Measurements from ENCODE around the gene PUM2.

The PUM2 gene

GRCh38 chr2:20391951-20392699 lies 41.5 kb upstream of the PUM2 start:
- H3K4me3 ChIP-seq (ENCODE audit: insufficient read length, low read depth), result no peak overlapping the region
- H3K4me1 ChIP-seq (ENCODE audit: insufficient read depth, insufficient read length), result peaks cover 3% of the 10 kb centered on the region
- H3K9me3 ChIP-seq (ENCODE audit: insufficient read depth, low read length), result no peaks in the 10 kb centered on the region
- no peak for DNase-seq (ENCODE audit: low read depth, low spot score)
- H3K36me3 ChIP-seq (ENCODE audit: insufficient read depth, insufficient read length, low read length), result no peaks in the 10 kb centered on the region
- TF ChIP-seq YY1 (IDR thresholded peaks at IDR 0.05; ENCODE audit: insufficient read depth, insufficient read length) (no peak), ZNF274 (IDR thresholded peaks at IDR 0.05; ENCODE audit: low read depth, low read length) (no peak), SUZ12 (IDR thresholded peaks at IDR 0.05; ENCODE audit: extremely low read depth, insufficient read depth, insufficient read length) (no peak)
- H3K27me3 ChIP-seq (ENCODE audit: insufficient read depth, insufficient read length), result no peaks in the 10 kb centered on the region
- no peak overlapping the region for H3K9ac ChIP-seq (ENCODE audit: insufficient read length, low read depth)

GRCh38 chr2:20390524-20391123 lies 40.0 kb upstream of the PUM2 start:
- no peak overlapping the region for H3K4me3 ChIP-seq (ENCODE audit: insufficient read length, low read depth)
- DNase-seq (ENCODE audit: low read depth, low spot score), result no peak
- H3K27me3 ChIP-seq (ENCODE audit: insufficient read depth, insufficient read length), result no peaks in the 10 kb centered on the region
- no peaks in the 10 kb centered on the region for H3K9me3 ChIP-seq (ENCODE audit: insufficient read depth, low read length)
- H3K36me3 ChIP-seq (ENCODE audit: insufficient read depth, insufficient read length, low read length), result no peaks in the 10 kb centered on the region
- peaks cover 3% of the 10 kb centered on the region for H3K4me1 ChIP-seq (ENCODE audit: insufficient read depth, insufficient read length)
- H3K9ac ChIP-seq (ENCODE audit: insufficient read length, low read depth), result no peak overlapping the region
- TF ChIP-seq SUZ12 (IDR thresholded peaks at IDR 0.05; ENCODE audit: extremely low read depth, insufficient read depth, insufficient read length) (no peak), ZNF274 (IDR thresholded peaks at IDR 0.05; ENCODE audit: low read depth, low read length) (no peak), YY1 (IDR thresholded peaks at IDR 0.05; ENCODE audit: insufficient read depth, insufficient read length) (no peak)

GRCh38 chr2:20384953-20385352 lies 34.3 kb upstream of the PUM2 start:
- peaks cover 3% of the 10 kb centered on the region for H3K4me1 ChIP-seq (ENCODE audit: insufficient read depth, insufficient read length)
- TF ChIP-seq ZNF274 (IDR thresholded peaks at IDR 0.05; ENCODE audit: low read depth, low read length) (no peak), YY1 (IDR thresholded peaks at IDR 0.05; ENCODE audit: insufficient read depth, insufficient read length) (no peak), SUZ12 (IDR thresholded peaks at IDR 0.05; ENCODE audit: extremely low read depth, insufficient read depth, insufficient read length) (no peak)
- H3K4me3 ChIP-seq (ENCODE audit: insufficient read length, low read depth), result no peak overlapping the region

GRCh38 chr2:20382965-20383810 lies 32.5 kb upstream of the PUM2 start:
- Histone ChIP-seq H3K9ac (ENCODE audit: insufficient read length, low read depth) (no peak overlapping the region), H3K27me3 (ENCODE audit: insufficient read depth, insufficient read length) (no peaks in the 10 kb centered on the region), H3K36me3 (ENCODE audit: insufficient read depth, insufficient read length, low read length) (no peaks in the 10 kb centered on the region), H3K4me3 (ENCODE audit: insufficient read length, low read depth) (no peak overlapping the region), H3K4me1 (ENCODE audit: insufficient read depth, insufficient read length) (peaks cover 3% of the 10 kb centered on the region), H3K9me3 (ENCODE audit: insufficient read depth, low read length) (no peaks in the 10 kb centered on the region)
- DNase-seq (ENCODE audit: low read depth, low spot score), result no peak
- no peak for TF ChIP-seq SUZ12 (IDR thresholded peaks at IDR 0.05; ENCODE audit: extremely low read depth, insufficient read depth, insufficient read length)
- no peak for TF ChIP-seq ZNF274 (IDR thresholded peaks at IDR 0.05; ENCODE audit: low read depth, low read length)
- no peak for TF ChIP-seq YY1 (IDR thresholded peaks at IDR 0.05; ENCODE audit: insufficient read depth, insufficient read length)

More at GRCh38 chr2:20384953-20385352, 34.3 kb upstream of the PUM2 start:
- Histone ChIP-seq H3K9ac (ENCODE audit: insufficient read length, low read depth) (no peak overlapping the region), H3K9me3 (ENCODE audit: insufficient read depth, low read length) (no peaks in the 10 kb centered on the region), H3K36me3 (ENCODE audit: insufficient read depth, insufficient read length, low read length) (no peaks in the 10 kb centered on the region), H3K27me3 (ENCODE audit: insufficient read depth, insufficient read length) (no peaks in the 10 kb centered on the region)
- DNase-seq (ENCODE audit: low read depth, low spot score), result no peak

- Histone ChIP-seq H3K9ac (ENCODE audit: insufficient read length, low read depth) (no peak overlapping the region), H3K36me3 (ENCODE audit: insufficient read depth, insufficient read length, low read length) (no peaks in the 10 kb centered on the region), H3K4me1 (ENCODE audit: insufficient read depth, insufficient read length) (peaks cover 3% of the 10 kb centered on the region), H3K9me3 (ENCODE audit: insufficient read depth, low read length) (no peaks in the 10 kb centered on the region), H3K27me3 (ENCODE audit: insufficient read depth, insufficient read length) (no peaks in the 10 kb centered on the region), H3K4me3 (ENCODE audit: insufficient read length, low read depth) (no peak overlapping the region)
- TF ChIP-seq YY1 (IDR thresholded peaks at IDR 0.05; ENCODE audit: insufficient read depth, insufficient read length) (no peak), SUZ12 (IDR thresholded peaks at IDR 0.05; ENCODE audit: extremely low read depth, insufficient read depth, insufficient read length) (no peak)
- DNase-seq (ENCODE audit: low read depth, low spot score), result peak; percentile 89
Observed at GRCh38 chr2:20381457-20381856, 30.8 kb upstream of the PUM2 start.

GRCh38 chr2:20378891-20379519 lies 28.4 kb upstream of the PUM2 start:
- peak; percentile 23 for DNase-seq (ENCODE audit: low read depth, low spot score)
- peaks cover 3% of the 10 kb centered on the region for H3K4me1 ChIP-seq (ENCODE audit: insufficient read depth, insufficient read length)
- no peaks in the 10 kb centered on the region for H3K27me3 ChIP-seq (ENCODE audit: insufficient read depth, insufficient read length)
- H3K4me3 ChIP-seq (ENCODE audit: insufficient read length, low read depth), result no peak overlapping the region
- H3K9me3 ChIP-seq (ENCODE audit: insufficient read depth, low read length), result no peaks in the 10 kb centered on the region
- no peaks in the 10 kb centered on the region for H3K36me3 ChIP-seq (ENCODE audit: insufficient read depth, insufficient read length, low read length)
- no peak for TF ChIP-seq SUZ12 (IDR thresholded peaks at IDR 0.05; ENCODE audit: extremely low read depth, insufficient read depth, insufficient read length)
- no peak for TF ChIP-seq YY1 (IDR thresholded peaks at IDR 0.05; ENCODE audit: insufficient read depth, insufficient read length)
- TF ChIP-seq ZNF274 (IDR thresholded peaks at IDR 0.05; ENCODE audit: low read depth, low read length), result no peak
- H3K9ac ChIP-seq (ENCODE audit: insufficient read length, low read depth), result no peak overlapping the region
